PC-9 (cell line): ENCODE results near the gene TRIM44.

ENCODE experiments used
- CTCF ChIP-seq: fragments of 200-600 bp; sonication (generic); conservative IDR thresholded peaks from 2 replicates; pipeline ENCODE4 v1.6.1; 2017; ENCODE audit warnings: mixed run types, antibody characterized with exemption, mild to moderate bottlenecking, moderate library complexity
- EZH2 ChIP-seq: fragments of 200-600 bp; sonication (generic); IDR thresholded peaks from 2 replicates; pipeline ENCODE4 v1.8.0; 2017; ENCODE audit warnings: antibody characterized with exemption, low read depth

- TF ChIP-seq CTCF (no peak), EZH2 (no peak)
Observed at GRCh38 chr11:35617316-35617686, 45.3 kb upstream of the TRIM44 start.
